Measurements from ENCODE around the gene UBE3B.

UBE3B gene

DNA sequence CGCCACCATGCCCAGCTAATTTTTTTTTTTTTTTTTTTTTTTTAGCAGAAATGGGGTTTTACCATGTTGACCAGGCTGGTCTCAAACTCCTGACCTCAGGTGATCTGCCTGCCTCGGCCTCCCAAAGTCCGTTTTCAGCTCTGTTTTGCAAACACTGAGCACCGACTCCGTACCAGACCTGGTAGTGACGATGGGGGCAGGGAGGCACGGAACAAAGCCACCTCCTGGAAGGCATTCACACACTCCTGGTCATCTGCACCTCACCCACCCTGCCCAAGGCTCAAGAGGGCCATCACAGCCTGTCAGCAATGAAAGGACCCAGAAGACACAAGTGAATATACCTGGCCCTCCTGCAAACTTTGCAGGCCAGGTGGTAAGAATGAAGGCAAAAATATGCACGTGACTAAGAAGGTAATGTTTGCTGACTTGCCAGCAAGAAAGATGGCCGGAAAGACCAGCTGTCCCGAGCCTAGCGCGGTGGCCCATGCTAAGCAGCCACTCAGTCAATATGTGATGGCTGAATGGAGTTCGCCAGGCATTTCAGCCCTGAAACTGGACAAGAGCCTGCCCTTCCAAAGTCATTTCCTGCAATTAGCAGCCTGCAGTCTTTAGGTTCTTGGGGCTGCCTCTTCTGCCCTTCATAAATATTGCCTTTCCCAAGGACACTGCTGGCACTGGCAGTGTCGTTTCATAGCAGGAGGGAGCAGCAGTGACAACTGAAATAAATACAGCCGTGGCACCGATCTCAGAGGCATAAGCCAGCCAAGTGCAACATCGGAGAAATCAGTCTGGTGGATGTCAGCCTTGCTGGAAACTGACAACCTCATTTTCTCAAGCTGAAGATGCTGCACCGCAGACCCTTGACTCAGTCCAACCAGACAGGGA, 78.2 kb downstream of the UBE3B start:
- no peak for DNase-seq

DNA sequence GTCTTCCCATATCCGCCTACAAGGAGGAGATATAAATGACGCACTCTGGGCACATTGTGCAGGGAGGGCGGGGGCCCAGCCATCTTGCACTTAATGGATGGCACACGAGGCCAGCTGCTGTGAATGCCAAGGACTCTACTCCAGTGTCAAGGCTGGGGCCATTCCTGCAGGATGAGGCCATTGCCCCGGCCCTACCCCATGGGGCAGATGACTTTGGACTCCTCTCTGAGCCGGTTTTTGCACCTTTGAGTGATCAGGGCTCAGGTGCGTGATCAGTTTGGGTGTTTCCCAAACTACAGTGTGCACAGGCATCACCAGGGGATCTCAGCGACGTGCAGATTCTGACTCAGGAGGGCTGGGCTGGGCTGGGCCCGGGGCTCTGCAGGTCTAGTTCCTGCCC, 79.8 kb downstream of the UBE3B start:
- no peak for DNase-seq

DNA sequence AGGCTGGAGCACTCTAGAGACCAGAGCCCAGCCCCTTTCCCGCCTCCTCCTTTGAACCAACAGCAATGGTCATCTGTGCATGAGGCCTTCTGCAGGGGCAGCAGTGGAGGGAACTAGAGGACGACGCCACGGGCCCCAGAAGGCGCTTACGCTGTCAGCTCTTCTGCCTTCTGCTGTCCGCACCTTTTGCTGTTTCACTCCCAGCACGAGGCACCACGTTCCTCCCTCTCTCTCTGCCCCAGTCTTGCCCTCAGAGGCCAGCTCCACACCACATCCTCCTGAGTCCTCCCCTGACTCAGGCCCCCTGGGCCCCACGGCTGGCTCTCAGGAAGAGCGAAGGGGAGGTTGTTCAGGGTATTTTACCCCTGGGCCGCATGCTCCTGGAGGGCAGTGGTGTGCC, 80.4 kb downstream of the UBE3B start:
- no peak for DNase-seq

DNA sequence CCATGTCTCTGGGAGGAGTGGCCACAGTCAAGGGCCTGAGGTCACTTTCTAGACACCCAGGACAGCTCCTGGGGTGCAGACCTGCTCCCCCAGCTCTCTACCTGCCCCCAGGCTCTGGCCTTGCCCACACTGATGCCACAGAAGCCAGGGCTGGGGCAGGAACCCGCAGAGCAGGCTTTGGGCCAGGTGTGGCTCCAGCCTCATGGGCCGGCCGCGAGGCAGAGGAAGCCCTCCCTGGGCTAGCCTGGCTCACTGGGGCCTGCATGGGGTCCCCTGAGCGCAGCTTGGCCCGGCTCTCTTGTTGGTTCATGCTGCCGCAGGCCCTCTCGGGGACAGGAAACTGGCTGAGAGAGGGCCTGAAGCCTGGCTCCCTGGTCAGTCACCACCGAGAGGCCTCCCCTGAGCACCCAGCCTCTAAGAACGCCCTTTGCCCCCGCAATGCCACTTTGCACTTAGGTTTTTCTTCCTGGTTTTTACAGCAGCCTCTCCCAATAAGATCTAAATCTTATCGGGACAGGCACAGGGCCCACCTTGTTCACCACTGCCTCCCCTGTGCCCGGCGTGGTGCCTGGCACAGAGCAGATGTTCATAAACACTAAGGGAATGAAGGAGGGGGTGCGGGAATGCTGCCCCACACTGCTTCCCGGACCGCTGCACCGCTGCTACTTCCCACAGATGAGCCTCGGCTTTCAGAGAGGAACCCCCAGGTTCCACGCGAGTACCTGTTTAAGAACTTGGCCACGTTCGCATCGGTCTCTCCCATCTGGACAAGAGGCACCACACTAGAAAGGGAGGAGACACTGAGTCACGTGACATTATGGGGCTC, 81.2 kb downstream of the UBE3B start:
- no peak for DNase-seq

DNA sequence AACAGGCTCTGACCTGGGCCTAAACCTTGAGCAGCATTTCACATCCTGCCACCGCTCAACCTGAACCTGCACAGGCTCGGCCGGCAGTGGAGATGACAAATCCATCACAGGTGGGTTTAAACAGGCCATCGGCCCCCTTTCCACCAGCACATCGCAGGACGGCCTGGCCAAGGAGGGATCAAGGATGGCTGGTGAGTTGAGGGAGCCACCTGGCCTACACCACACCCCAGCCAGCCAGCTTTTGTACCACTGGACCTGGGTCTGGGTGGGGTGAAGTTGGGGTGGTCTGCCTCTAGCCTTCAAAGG, 81.7 kb downstream of the UBE3B start:
- DNase-seq, result no peak

DNA sequence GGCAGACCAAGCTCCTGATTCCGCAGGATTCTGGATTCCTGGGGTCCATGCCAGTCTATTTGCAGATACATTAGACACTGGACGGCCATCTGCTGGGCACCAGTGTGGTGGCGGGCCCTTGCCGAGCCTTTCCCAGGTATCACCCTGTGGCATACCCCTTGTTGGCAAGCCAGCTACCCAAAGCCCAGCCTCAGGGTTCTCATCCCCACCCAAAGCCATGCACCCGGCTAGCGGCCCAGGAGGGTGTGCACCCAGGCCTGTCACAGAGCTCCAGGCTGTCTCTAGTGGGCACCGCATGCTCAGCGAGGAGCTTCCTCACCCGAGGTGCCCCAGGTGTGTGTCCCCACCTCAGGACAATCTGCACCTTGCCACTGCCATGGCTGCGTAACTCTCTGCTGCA, 82.2 kb downstream of the UBE3B start:
- DNase-seq, result no peak

DNA sequence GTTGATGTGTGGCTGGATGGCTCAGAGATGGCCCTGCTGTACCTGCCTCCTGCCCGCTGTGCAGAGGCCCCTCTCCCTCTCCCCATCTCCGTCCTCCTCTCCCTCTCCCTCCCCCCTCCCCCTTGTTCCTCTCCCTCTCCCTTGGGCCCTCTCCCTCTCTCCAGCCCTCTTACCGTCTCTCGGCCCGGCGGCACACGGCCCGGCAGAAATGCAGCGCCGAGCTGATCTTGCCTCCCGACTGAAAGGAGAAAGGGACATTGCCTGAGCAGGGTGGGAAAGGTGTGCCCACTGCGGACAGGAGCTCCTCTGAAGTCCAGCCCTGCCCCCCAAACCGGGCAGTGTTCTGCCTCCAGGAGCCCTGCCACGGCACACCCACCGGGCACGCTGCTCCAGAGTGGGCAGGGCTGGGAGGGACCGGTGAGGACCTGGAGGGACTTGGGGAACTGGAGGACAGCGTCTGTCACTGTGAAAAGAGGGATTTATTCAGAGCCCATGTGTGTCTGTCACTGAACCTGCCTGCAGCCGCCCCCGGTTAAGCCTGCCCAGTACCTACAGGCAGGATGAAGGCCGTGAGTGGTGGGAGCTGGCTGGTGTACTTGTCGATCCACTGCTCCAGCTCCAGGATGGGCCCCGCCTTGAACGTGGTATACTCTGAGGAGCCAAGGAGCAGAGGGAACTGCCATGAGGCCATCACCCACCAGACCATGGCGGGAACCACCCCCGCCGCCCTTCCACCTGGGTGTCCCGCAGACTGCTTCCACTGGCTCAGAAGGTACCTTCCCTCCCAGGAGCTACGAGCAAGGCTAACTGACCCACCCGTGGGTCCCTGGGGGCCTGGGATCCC, 83.7 kb downstream of the UBE3B start:
- DNase-seq, result no peak

DNA sequence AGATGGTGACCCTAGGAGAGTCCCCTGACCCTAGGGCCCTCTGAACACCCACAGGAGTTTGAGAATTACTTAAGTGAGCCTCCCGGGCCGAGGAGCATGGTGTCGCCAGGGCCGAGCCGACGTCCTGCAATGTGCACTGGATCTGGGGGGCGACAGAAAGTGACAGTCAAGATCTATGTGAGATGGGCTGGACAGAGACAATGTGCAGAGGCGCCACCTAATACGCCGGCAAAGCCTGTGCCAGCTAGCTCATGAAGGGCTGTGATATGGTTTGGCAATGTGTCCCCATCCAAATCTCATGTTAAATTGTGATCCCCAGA, 84.2 kb downstream of the UBE3B start:
- no peak for DNase-seq

DNA sequence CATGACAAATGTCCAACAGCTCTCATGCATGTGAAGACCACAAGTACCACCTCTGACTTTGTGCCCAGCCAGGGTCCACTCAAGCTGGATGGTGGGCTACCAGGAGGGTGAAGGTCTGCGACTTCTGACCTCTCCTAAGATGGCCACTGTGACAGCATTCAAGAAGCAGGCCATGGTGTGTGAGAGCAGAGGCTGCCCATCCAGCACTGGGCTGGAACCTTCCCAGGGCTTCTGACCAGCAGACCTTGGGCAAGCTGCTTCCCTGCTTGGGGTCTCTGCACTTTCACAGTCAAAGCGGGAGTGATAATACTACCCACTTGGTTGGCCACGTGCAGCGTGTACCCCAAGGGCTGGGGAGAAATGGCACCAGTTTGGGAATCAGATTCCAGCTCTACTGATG, 85.4 kb downstream of the UBE3B start:
- DNase-seq, result no peak

DNA sequence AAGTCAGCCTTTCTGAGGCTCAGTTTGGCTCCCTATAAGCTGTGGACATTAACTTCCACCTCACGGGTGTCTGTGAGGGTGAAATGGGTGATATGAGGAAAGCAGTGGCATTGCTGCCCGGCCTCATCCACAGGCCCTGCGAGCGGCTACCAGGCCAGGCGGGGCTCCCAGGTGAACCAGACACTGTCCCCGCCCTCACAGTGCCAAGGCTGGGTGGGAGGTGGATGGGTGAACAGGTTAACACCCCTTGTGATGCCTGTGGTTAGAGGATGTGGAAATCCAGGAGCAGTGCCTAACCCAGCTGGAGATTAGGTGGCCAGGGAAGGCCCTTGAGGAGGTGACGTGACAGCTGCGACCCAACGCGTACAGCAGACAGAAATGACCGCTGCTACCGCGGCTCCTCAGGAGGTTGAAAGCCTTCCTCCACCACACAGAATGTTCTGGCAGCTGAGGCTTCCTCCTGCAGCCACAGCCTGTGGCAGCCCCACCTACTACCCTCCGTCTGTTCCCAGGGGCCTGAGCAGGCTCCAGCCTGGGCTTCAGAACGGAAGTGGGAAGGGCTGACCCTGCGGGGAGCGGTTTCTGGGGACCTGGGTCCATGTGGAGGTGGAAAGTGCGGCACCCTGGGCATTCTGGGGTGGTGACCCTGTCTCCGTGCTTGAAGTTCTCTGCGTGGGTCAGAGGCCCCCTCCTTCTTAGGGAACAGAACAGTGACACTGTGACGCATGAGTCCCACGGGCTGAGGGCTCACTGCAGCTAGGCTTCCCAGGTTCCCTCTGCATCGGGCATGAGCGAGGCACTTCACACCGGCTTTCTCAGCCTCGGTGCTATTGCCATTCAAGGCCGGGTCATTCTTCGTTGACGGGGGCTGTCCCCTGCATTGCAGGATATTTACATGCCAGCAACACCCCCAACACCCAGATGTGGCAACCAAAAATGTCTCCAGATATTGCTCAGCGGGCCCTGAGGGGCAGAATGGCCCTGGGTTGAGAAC, 86.2 kb downstream of the UBE3B start:
- no peak for DNase-seq

DNA sequence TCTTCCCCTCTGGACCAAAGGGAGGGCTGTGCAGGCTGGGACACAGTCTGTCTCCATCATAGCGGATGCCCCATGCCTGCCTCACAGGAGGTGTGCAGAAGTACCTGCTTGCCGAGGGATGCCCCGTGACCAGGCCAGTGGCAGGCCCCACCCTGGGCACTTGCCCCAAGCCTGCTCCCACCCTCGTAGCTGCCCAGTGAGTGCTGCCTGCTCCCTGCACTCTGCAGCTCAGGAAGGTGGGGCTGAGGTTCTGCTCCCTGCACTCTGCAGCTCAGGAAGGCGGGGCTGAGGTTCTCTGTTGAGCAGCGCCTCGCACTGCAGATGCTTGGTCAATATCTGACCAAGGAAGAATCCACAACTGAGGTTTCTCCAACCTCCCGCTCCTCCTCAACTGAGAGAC, 89.0 kb downstream of the UBE3B start:
- DNase-seq, result no peak

DNA sequence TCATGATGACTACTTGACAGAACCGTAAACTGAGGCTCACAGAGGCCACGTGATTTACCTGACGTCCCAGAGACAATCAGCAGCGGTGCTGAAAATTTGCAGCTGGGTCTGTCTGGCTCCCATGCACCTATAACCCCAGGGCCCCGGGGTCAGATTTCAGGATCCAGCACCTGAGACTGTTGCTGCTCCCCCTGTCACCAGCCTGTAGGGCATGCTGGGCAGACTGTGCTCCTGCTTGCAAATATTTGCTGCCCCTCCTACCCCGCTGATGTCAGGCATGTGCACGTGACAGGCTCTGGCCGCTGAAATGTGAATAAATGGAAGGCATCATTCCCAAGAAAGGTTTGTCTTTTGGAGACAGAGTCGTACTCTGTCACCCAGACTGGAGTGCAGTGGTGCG, 89.9 kb downstream of the UBE3B start:
- no peak for DNase-seq

DNA sequence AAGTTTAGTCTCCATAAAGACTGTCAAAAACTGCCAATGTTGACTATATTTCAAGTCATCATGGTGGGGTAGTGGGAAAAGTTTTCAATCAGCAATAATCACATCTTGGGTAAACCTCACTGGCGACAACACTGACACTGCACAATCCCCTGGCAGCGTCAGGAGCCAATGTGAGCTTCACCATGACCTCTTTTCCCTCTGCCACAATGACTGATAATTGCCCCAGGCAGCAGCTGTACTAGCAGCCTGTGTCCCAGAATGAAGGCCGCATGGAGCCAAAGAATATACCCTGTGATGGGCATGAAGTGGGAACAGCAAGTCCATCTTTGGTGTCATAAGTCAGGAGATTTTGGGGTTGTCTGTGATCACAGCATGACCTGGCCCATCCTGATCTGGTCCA, 90.5 kb downstream of the UBE3B start:
- no peak for DNase-seq

DNA sequence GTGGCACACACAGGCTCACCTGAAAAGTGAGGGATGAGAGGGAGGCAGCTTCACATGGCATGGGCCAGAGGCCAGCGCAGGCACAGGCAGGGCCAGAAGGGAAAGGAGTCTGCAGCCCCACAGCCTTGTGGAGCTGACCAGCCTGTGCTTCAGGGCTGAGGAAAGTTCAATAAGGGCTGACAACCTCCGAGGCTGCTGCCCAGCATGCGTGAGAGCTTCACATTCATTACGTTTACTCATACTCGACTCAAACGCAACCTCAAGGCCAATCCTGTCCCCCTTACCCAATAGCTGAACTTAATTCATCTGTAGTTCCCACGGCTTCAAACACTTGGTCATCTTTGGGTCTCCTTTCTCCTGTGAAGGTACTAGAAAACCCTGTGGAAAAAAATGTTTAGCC, 91.1 kb downstream of the UBE3B start:
- DNase-seq, result no peak

DNA sequence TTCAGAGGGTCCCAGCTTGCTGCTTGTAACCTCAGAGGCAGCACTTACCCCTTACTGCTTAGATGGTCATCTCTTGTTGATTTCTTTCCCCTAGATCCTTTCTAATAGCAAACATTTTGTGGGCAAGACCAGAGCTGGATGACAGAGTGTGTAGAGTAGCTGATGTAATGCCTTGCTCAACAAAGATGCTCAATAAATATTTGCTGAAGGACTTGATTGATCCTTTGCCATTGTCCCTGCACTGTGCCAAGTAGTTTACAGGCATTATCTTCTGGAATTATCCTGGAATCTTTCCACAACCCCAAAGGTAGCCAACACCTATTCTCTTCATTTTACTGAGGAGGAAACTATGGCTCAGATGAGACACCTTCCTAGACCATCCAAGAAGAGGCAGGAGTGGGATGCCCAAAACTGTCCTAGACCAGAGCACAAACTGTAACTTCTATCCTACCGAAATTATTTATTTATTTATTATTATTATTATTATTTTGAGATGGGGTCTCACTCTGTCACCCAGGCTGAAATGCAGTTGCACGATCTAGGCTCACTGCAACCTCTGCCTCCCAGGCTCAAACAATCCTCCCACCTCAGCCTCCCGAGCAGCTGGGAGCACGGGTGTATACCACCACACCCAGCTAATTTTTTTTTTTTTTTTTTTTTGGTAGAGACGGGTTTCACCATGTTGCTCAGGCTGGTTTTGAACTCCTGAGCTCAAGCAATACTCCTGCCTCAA, 94.5 kb downstream of the UBE3B start:
- DNase-seq, result no peak

DNA sequence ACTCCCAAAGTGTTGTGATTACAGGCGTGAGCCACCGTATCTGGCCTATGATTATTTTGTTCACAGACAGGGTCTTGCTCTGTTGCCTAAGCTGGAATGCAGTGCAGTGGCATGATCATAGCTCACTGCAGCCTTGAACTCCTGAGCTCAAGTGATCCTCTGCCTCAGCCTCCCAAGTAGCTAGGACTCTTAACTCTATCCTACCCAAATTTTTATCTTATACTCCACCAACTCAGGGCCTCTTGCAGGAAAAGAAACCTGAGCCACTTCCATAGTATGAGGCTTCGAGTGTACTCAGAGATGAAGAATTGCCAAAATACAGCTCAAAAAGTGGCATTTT, 95.0 kb downstream of the UBE3B start:
- no peak for DNase-seq

DNA sequence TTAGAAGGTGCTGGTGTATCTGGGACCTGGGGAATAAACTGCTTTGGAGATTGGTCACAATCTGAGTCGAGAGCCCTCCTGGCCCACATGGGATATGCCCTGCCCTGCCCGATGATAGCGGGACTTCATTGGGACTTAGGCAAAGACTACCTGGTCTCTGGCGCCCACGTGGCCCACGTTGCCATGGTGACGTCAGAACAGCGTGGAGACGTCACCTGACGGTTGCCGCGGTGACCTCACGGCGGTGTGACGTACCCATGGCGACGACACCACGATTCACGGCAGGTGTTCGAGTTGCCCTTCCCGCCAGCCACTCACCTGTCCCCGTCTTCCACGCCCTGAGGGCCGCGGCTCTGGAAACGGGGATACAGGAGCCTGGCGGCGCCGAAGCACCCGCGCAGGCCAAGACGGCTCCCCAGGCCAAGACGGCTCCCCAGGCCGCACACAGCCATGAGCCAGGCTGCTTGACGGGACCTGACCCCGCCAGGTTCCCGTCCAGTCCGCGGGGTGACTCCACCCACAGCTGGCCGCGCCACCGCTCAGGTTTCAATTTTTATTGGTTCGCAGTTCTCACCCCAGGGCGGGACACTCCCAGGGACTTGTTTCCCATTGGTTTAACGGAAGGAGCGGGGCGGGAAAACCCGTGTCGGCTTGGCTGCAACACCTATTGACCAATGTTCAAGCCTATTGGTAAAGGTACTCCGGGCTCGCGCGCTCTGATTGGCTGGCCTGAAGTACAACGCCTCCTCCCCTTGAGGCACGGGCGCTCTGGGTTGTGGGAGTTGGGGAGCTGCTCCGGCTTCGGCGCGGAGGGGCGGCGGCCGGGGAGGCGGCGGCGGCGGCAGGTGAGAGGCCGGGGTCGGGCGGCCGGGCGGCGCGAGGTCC, 95.8 kb downstream of the UBE3B start, which contains the start of the genes MMAB and MVK:
Gene MMAB (minus strand): TSS at position 476 of the 885 bp plus-strand sequence. CDS start 24 bp downstream, at position 452.
Gene MVK (plus strand): TSS at position 766 of the 885 bp plus-strand sequence. CDS start 1,029 bp downstream, outside the sequence.
- peak; percentile 96 for DNase-seq

DNA sequence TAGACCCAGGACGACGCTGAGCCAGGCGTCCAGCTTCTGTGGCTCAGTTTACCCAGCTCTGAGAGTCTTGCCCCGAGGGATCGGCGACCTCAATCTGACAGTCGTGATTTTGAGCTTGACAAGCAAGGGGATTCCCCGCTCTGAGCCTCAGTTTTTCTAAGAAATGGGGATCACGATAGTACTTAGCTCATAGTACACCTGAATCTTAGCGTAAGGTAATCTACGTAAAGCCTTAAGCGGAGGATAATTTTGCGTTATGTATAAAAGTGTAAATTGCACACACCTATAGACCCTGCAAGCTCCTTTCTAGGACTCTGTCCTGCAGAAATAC, 96.4 kb downstream of the UBE3B start:
- DNase-seq, result no peak

DNA sequence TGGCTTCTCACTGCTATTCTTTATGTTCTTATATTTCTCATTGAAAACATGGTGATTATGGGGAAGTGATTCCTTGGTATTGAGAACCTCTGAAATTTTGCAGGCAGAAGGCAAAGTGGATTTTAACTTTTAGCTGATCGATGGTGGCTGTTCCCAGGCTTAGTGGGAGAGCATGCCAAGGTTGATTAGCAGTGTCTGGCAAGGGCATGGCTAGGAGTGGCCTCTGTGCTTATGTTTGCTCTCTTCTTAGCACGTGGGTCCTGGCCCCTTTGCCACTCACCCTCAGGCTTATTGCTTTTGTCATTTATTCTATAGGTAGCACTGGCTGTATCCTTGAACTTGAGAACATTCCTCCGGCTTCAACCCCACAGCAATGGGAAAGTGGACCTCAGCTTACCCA, 98.2 kb downstream of the UBE3B start:
- no peak for DNase-seq

DNA sequence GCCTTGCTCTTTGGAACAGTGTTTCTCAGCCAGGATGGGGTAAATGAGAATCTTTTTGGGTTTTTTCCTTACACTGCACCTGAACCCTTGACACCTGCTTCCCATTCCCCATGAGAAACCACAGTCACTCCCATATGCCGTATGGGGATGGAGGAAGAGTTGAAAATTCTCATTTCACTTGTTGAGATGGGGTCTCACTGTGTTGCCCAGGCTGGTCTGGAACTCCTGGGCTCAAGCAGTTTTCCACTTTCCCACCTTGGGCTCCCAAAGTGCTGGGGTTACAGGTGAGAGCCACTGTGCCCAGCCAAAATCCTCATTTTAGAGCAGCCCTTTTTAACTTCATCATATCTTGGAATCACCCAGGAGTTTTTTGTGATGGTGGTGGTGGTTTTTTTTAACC, 99.9 kb downstream of the UBE3B start:
- no peak for DNase-seq

Measured in stimulated activated CD4-positive, alpha-beta T cell treated with anti-CD3 and anti-CD28 coated beads, Interleukin-4, amount 100 ng/mL, for 1 hour (primary cell).